ENCODE results near the gene TBC1D9.

GRCh38 chr4:140790171-140790570 is 34.0 kb upstream of the TBC1D9 start:
- TF ChIP-seq CTCF (IDR thresholded peaks at IDR 0.05) = no peak
- TF ChIP-seq POLR2A (IDR thresholded peaks at IDR 0.05) = no peak
